ENCODE data around the gene ZCCHC10.
"Not testable (repeated sequence)": the region's sequence is repeated elsewhere in the genome, so short reads cannot be mapped to it uniquely, and the experiment has no call there.

The ZCCHC10 gene

GRCh38 chr5:132972436-132972828 is 53.9 kb downstream of the ZCCHC10 start:
- DNase-seq = not testable (repeated sequence)

GRCh38 chr5:132971483-132972435 is 54.6 kb downstream of the ZCCHC10 start:
- DNase-seq = no peak

GRCh38 chr5:132965120-132965519 is 61.2 kb downstream of the ZCCHC10 start:
- no peak for DNase-seq

GRCh38 chr5:132963171-132964104 is 62.9 kb downstream of the ZCCHC10 start, which contains the start of gene AFF4:
Gene AFF4 (minus strand): TSS chr5:132963634. CDS start chr5:132937189, 26,445 bp downstream.
- peak; percentile 71 for DNase-seq

- peak; percentile 86 for DNase-seq
Observed at GRCh38 chr5:132962429-132963021, 63.8 kb downstream of the ZCCHC10 start.

GRCh38 chr5:132961887-132962286 is 64.5 kb downstream of the ZCCHC10 start:
- DNase-seq = peak; percentile 64

- DNase-seq = peak; percentile 49
Observed at GRCh38 chr5:132961123-132961815, 65.1 kb downstream of the ZCCHC10 start.

GRCh38 chr5:132956166-132956799 is 70.1 kb downstream of the ZCCHC10 start:
- DNase-seq = not testable (repeated sequence)

GRCh38 chr5:132953710-132954109 is 72.6 kb downstream of the ZCCHC10 start:
- no peak for DNase-seq

GRCh38 chr5:132952829-132953228 is 73.5 kb downstream of the ZCCHC10 start:
- no peak for DNase-seq

GRCh38 chr5:132951897-132952296 is 74.5 kb downstream of the ZCCHC10 start:
- no peak for DNase-seq

- no peak for DNase-seq
Observed at GRCh38 chr5:132949136-132949535, 77.2 kb downstream of the ZCCHC10 start.

- DNase-seq = no peak
Observed at GRCh38 chr5:132947671-132948070, 78.7 kb downstream of the ZCCHC10 start.

Measured in kidney glomerular epithelial cell (primary cell).